ENCODE data around the gene UBE2O. TPM values are rescaled to one million over a fixed set of nuclear protein-coding genes. Genes with fewer than 3 reads are reported as not detected.

UBE2O gene
- total RNA-seq, 1 donor from 2014 or later = 43.8 TPM

GRCh38 chr17:76467366-76467765, 14.4 kb upstream of the UBE2O start, which contains the start of gene AANAT:
Gene AANAT (plus strand): TSS chr17:76467603. CDS start chr17:76468747, 1,144 bp downstream.
- Mint-ChIP-seq H3K27me3 (no peaks in the 10 kb centered on the region), H3K9me3 (no peaks in the 10 kb centered on the region), H3K36me3 (ENCODE audit: low read depth) (peaks cover 7% of the 10 kb centered on the region), H3K4me1 (peaks cover 4% of the 10 kb centered on the region), H3K4me3 (no peak within 1 kb of the TSS), H3K27ac (no peak within 1 kb of the TSS)
- intact Hi-C loops (cut with micrococcal nuclease) = no loop called here
- no peak for DNase-seq

DNA sequence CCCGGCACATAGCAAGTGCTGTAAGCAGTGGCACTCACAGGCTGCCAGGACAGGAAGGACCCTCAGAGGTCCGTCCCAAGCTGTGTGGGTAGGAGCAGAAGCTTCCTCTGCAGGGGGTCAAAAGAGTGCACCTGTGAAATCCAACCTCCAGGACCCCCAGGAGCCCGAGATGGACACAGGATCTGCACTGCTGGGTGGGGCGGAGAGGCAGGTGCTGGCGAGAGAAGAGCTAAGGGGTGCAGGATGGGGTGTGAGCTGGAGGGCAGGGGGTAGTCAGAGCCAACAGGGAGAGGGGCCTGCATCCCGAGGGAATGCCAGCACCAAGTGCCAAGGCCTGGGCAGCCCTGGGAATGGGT, 13.8 kb upstream of the UBE2O start:
- peaks cover 4% of the 10 kb centered on the region for H3K4me1 Mint-ChIP-seq
- intact Hi-C loops (cut with micrococcal nuclease) = loop anchor here (1.0 kb wide), 2 partner anchors 40 to 81 kb away; no protein-coding TSS in a partner anchor
- peaks cover 2% of the 10 kb centered on the region for H3K27me3 Mint-ChIP-seq
- no peaks in the 10 kb centered on the region for H3K9me3 Mint-ChIP-seq
- no peak overlapping the region for H3K4me3 Mint-ChIP-seq
- peaks cover 6% of the 10 kb centered on the region for H3K36me3 Mint-ChIP-seq (ENCODE audit: low read depth)
- no peak for DNase-seq
- no peak overlapping the region for H3K27ac Mint-ChIP-seq

GRCh38 chr17:76462556-76463290, 9.8 kb upstream of the UBE2O start:
- no peak for DNase-seq
- intact Hi-C loops (cut with micrococcal nuclease) = no loop called here
- H3K36me3 Mint-ChIP-seq (ENCODE audit: low read depth) = no peaks in the 10 kb centered on the region
- no peak overlapping the region for H3K27ac Mint-ChIP-seq
- H3K9me3 Mint-ChIP-seq = no peaks in the 10 kb centered on the region
- peaks cover 2% of the 10 kb centered on the region for H3K27me3 Mint-ChIP-seq
- peaks cover 4% of the 10 kb centered on the region for H3K4me1 Mint-ChIP-seq
- no peak overlapping the region for H3K4me3 Mint-ChIP-seq

GRCh38 chr17:76461765-76462555, 9.0 kb upstream of the UBE2O start:
- intact Hi-C loops (cut with micrococcal nuclease) = no loop called here
- H3K36me3 Mint-ChIP-seq (ENCODE audit: low read depth) = no peaks in the 10 kb centered on the region
- H3K27me3 Mint-ChIP-seq = peaks cover 2% of the 10 kb centered on the region
- DNase-seq = no peak
- H3K4me1 Mint-ChIP-seq = peaks cover 4% of the 10 kb centered on the region
- no peaks in the 10 kb centered on the region for H3K9me3 Mint-ChIP-seq
- H3K4me3 Mint-ChIP-seq = no peak overlapping the region
- no peak overlapping the region for H3K27ac Mint-ChIP-seq

DNA sequence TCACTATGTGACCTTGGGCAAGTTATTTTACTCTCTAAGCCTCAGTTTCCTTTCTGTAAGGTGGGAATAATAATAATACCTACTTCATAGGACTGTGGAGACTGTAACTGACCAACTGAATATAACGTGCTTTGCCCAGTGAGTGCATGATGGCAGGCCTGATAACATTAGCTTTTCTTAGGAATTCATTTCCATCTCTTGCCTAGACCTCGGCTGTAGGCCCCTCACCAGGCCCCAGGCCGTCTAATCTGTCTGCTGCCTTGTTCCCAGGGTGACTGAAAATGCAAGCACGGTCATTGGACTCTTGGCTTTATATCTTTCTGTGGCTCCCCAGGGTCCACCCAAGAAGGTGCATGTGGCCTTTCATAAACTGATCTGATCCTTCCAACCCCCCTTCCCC, 6.7 kb upstream of the UBE2O start:
- H3K36me3 Mint-ChIP-seq (ENCODE audit: low read depth) = no peaks in the 10 kb centered on the region
- no peaks in the 10 kb centered on the region for H3K9me3 Mint-ChIP-seq
- H3K27ac Mint-ChIP-seq = no peak overlapping the region
- no peak overlapping the region for H3K4me3 Mint-ChIP-seq
- DNase-seq = no peak
- H3K27me3 Mint-ChIP-seq = peaks cover 5% of the 10 kb centered on the region
- intact Hi-C loops (cut with micrococcal nuclease) = no loop called here
- H3K4me1 Mint-ChIP-seq = no peaks in the 10 kb centered on the region

DNA sequence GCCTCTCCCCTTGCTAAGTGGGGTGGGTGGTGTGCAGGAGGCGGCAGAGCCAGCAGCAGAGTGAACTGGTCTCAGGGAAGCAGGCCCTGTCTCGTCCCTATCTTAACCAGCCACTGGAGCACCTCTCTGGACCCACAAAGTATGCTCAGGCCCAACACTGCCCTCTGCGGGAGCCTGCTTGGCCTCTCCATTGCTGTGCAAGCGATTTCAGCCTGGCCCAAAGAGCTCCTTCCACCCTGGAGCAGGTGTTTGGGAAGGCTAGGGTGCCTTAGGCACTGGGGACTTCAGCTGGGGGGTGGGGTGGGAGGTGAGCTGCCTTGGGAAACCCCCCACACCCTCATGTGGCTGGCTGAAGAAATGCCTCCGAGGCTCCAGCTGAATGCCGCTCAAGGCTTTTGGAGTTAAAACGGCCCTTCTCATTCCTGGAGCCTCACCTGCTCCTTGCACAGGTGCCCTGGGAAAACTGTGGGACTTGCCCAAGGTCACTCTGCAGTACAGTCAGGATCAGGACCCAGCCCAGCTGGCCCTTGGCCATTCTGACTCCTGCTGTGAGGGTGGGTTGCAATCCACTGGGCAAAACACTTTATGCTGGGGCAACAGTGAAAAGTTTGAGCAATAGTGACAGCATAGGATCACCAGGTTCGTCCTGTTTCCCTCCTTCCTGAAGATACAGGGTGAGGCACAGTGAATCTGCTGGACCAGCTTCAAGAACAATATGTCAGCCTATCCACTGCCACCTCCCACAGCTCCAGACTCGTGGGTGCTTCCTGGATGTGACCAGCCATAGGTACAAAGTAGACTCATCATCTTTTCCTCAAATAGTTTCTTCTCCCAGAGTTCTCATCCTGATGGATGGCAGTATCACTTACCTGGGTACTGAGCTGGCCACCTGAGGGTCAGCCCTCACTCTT, 5.9 kb upstream of the UBE2O start:
- Mint-ChIP-seq H3K27ac (no peak overlapping the region), H3K36me3 (ENCODE audit: low read depth) (no peaks in the 10 kb centered on the region), H3K4me1 (no peaks in the 10 kb centered on the region), H3K9me3 (no peaks in the 10 kb centered on the region), H3K27me3 (peaks cover 5% of the 10 kb centered on the region), H3K4me3 (no peak overlapping the region)
- intact Hi-C loops (cut with micrococcal nuclease) = no loop called here
- peak; percentile 65 for DNase-seq

- Mint-ChIP-seq H3K9me3 (no peaks in the 10 kb centered on the region), H3K36me3 (ENCODE audit: low read depth) (peaks cover 6% of the 10 kb centered on the region), H3K27me3 (peaks cover 4% of the 10 kb centered on the region), H3K27ac (peak overlapping the region; percentile 62), H3K4me3 (peak overlapping the region; percentile 93), H3K4me1 (peaks cover 27% of the 10 kb centered on the region)
- intact Hi-C loops (cut with micrococcal nuclease) = loop anchor here (2.0 to 5.0 kb wide), 2 partner anchors 45 to 49 kb away; partner anchors contain the start of gene RHBDF2
- DNase-seq = no peak
These were observed 435 bp upstream of the UBE2O start for GRCh38 chr17:76453431-76453743.

- no peaks in the 10 kb centered on the region for H3K9me3 Mint-ChIP-seq
- peak overlapping the region; percentile 93 for H3K4me3 Mint-ChIP-seq
- H3K27ac Mint-ChIP-seq = peak overlapping the region; percentile 48
- peaks cover 38% of the 10 kb centered on the region for H3K4me1 Mint-ChIP-seq
- peaks cover 4% of the 10 kb centered on the region for H3K27me3 Mint-ChIP-seq
- DNase-seq = no peak
- H3K36me3 Mint-ChIP-seq (ENCODE audit: low read depth) = peaks cover 6% of the 10 kb centered on the region
- intact Hi-C loops (cut with micrococcal nuclease) = loop anchor here (2.0 to 5.0 kb wide), 2 partner anchors 43 to 50 kb away; partner anchors contain the start of gene RHBDF2
These were observed 759 bp downstream of the UBE2O start for GRCh38 chr17:76452127-76452659.

DNA sequence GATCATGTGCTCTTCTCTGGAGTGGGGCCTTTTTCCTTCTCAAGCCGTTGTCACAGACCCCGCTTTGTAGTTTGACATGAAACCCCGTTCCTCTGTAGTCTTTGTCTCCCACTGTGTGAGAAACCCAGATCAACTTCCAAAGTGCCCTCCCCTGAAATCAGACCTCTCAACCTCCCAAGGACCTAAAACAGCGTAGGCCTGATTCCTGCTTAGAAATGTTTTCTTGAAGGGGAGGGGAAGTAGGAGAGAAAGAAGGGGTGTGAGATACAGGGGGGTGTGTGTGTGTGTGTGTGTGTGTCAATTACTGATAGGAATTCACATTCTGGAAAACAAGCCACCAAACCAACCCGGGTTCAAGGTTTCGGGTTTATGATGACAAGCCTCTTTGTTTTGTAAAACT, 1.4 kb downstream of the UBE2O start:
- peak overlapping the region; percentile 93 for H3K4me3 Mint-ChIP-seq
- H3K36me3 Mint-ChIP-seq (ENCODE audit: low read depth) = peaks cover 6% of the 10 kb centered on the region
- peaks cover 4% of the 10 kb centered on the region for H3K27me3 Mint-ChIP-seq
- H3K27ac Mint-ChIP-seq = no peak overlapping the region
- H3K4me1 Mint-ChIP-seq = peaks cover 44% of the 10 kb centered on the region
- DNase-seq = no peak
- intact Hi-C loops (cut with micrococcal nuclease) = loop anchor here (5.0 kb wide), 1 partner anchor 51 kb away; the partner anchor contains the start of gene RHBDF2
- H3K9me3 Mint-ChIP-seq = no peaks in the 10 kb centered on the region

- no peaks in the 10 kb centered on the region for H3K9me3 Mint-ChIP-seq
- DNase-seq = no peak
- H3K36me3 Mint-ChIP-seq (ENCODE audit: low read depth) = peaks cover 6% of the 10 kb centered on the region
- H3K27me3 Mint-ChIP-seq = no peaks in the 10 kb centered on the region
- intact Hi-C loops (cut with micrococcal nuclease) = no loop called here
- no peak overlapping the region for H3K4me3 Mint-ChIP-seq
- H3K27ac Mint-ChIP-seq = no peak overlapping the region
- peaks cover 60% of the 10 kb centered on the region for H3K4me1 Mint-ChIP-seq
These were observed 3.8 kb downstream of the UBE2O start for GRCh38 chr17:76449126-76449525.

DNA sequence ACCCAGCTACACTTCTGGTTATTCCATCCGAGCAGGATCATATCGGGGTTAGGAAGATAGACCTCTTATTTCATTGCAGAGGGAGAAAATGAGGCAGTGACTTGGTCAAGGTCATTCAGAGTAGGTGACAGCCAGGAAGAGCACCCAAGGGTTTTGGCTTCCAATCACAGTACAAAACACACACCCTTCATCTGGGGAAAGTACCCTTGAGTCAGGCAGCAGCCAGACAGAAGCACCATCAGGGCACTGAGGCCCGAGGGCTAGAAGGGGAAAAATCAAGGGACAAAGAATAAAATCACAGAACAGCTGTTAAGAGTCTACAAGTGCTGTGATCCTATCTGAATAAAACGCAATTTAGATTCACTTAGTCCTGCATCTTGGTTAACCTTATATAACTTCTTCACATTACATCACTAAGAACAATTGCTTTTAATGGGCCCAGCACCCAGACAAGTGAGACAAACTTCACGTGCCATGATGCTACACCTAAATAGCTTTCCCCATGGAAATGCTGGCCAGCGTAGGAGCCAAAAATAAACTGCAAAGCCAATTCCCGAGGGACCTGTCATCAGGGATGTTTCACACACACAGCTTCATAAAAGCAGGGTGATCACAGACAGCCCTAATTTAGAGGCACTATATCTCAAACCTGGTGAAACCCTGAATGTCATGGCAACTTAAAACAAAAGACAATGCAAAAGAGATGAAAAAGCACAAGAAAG, 4.9 kb downstream of the UBE2O start:
- Mint-ChIP-seq H3K36me3 (ENCODE audit: low read depth) (peaks cover 9% of the 10 kb centered on the region), H3K9me3 (no peaks in the 10 kb centered on the region), H3K4me1 (peaks cover 62% of the 10 kb centered on the region), H3K27ac (peak overlapping the region; percentile 46), H3K27me3 (no peaks in the 10 kb centered on the region), H3K4me3 (no peak overlapping the region)
- intact Hi-C loops (cut with micrococcal nuclease) = no loop called here
- no peak for DNase-seq

GRCh38 chr17:76446449-76447231, 6.3 kb downstream of the UBE2O start:
- peak overlapping the region; percentile 3 for H3K27ac Mint-ChIP-seq
- no peak overlapping the region for H3K4me3 Mint-ChIP-seq
- H3K36me3 Mint-ChIP-seq (ENCODE audit: low read depth) = peaks cover 10% of the 10 kb centered on the region
- no peak for DNase-seq
- H3K9me3 Mint-ChIP-seq = no peaks in the 10 kb centered on the region
- intact Hi-C loops (cut with micrococcal nuclease) = no loop called here
- no peaks in the 10 kb centered on the region for H3K27me3 Mint-ChIP-seq
- H3K4me1 Mint-ChIP-seq = peaks cover 71% of the 10 kb centered on the region

Measured in activated CD4-positive, alpha-beta T cell treated with anti-CD3 and anti-CD28 coated beads, Interleukin-2, amount 10 ng/mL, durations not matched to agents 24 days and 14 days (primary cell).